Raji (cell line): ENCODE data around the gene DGKZ.

Experiments used
- POLR2A ChIP-seq: IDR thresholded peaks from 2 replicates; pipeline ENCODE4 v1.6.1; 2011; ENCODE audit warnings: low read depth, low read length, control low read depth; ENCODE audit not compliant: insufficient read depth

DGKZ gene

GRCh38 chr11:46335271-46335670, 12.0 kb upstream of the DGKZ start:
- TF ChIP-seq POLR2A: no peak

DNA sequence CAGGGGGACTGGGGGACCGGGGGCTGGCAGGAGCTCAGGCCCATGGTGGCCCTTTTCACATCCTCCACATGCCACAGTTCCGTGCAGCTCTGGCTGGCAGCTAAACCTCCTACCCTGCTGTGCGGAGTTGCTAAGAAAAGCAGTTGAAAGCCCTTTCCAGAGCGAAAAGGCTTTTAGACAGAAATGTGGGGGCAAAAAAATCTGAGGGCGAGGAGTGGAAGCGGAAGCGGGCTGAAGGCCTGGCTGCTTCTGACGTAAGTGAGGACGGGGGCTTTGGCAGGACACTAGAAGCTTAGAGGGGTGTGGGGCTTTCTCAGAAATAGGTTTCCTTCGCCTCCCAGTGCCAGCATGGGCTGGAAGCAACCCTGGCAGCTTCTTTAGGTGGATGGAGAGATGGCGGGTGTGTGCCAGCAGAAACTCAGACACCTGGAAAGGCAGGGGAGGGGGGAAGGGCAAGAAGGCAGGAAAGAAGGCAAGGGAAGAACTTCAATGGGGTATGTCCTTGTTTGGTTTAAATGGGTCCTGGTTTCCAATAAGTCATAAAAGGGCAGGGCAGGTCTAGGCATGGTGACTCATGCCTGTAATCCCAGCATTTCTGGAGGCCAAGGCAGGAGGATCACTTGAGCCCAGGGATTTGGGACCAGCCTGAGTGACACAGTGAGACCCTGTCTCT, 11.2 kb upstream of the DGKZ start:
- no peak for TF ChIP-seq POLR2A

DNA sequence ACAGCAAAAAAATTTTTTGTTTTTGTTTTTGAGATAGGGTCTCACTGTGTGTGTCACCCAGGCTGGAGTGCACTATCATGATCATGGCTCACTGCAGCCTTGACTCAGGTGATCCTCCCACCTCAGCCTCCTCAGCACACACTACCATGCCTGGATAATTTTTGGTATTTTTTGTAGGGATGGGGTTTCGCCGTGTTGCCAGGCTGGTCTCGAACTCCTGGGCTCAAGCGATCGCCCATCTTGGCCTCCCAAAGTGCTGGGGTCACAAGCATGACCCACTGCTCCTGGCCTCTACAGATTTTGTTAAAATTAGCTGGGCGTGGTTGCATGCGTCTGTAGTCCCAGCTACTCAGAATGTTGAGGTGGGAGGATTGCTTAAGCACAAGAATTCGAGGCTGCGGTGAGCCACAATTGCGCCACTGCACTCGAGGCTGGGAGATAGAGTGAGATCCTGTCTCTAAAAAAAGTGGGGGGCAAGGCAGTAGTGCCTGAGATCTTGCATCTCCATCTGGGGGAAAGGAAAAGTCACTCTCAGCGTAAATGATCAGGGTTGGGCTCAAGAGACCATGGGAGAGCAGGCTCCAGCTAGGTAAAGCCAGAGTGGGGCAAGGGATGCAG, 10.6 kb upstream of the DGKZ start:
- no peak for TF ChIP-seq POLR2A

- TF ChIP-seq POLR2A: no peak
Measured at GRCh38 chr11:46337626-46338345, 9.5 kb upstream of the DGKZ start.

GRCh38 chr11:46338636-46338987, 8.7 kb upstream of the DGKZ start:
- TF ChIP-seq POLR2A: no peak

- TF ChIP-seq POLR2A: no peak
Measured at GRCh38 chr11:46338988-46339666, 8.1 kb upstream of the DGKZ start.

GRCh38 chr11:46339816-46340215, 7.4 kb upstream of the DGKZ start:
- TF ChIP-seq POLR2A: no peak

- no peak for TF ChIP-seq POLR2A
Measured at GRCh38 chr11:46341454-46341853, 5.8 kb upstream of the DGKZ start.

- no peak for TF ChIP-seq POLR2A
Measured at GRCh38 chr11:46342239-46342638, 5.0 kb upstream of the DGKZ start.

- no peak for TF ChIP-seq POLR2A
Measured at GRCh38 chr11:46343520-46343919, 3.7 kb upstream of the DGKZ start.

GRCh38 chr11:46345131-46345597, 2.1 kb upstream of the DGKZ start:
- TF ChIP-seq POLR2A: no peak

DNA sequence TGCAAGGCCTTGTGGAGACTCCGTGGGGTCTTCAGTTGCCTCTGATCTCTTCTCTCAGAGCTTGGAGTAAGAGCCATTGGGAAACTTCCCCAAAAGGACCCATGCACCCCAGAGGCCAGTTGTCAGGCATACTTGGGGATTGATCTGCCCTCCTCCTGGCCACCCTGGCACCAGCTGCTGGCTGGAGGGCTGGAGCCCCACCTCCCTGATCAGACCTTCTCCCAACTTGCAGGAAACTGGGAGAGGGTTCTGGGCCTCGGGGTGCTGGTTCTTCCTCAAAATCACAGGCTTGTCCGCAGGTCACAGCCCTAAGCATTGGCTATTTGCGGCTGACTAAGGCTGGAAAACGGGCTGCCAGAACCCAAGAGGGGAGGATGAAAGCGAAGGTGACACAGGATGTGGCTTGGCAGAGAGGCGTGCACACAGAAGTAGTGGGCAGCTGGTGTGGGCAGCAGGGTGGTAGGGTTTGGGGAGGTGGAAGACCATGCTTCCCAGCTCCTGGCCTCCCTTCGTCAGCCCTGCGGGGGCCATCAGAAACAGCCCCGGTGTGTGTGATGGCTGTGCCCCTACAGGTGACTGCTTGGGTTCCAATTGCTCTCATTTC, 1.3 kb upstream of the DGKZ start:
- no peak for TF ChIP-seq POLR2A

GRCh38 chr11:46347637-46348311, 511 bp downstream of the DGKZ start:
- no peak for TF ChIP-seq POLR2A

- peak; percentile 43 for TF ChIP-seq POLR2A
Measured at GRCh38 chr11:46348566-46349401, 1.5 kb downstream of the DGKZ start.
